Measurements from ENCODE around the gene TNIP2. TPM values are rescaled to one million over a fixed set of nuclear protein-coding genes. Genes with fewer than 3 reads are reported as not detected.

Gene TNIP2
- total and polyA plus RNA-seq, 2 donors (not counting 1 experiment from before 2014, with no cell fraction given): 47.6 to 71.9 TPM

- peaks cover 12 to 59% of the 10 kb centered on the region in 2 experiments for H3K36me3 ChIP-seq (replicated peaks in 1 of 2; ENCODE audit: control extremely low read depth in 1 of 2, control insufficient read depth in 1 of 2, extremely low read depth in 1 of 2, insufficient read depth in 2 of 2, low read length in 1 of 2)
- Mint-ChIP-seq H3K4me3 (no peak overlapping the region), H3K27me3 (no peaks in the 10 kb centered on the region), H3K4me1 (peaks cover 35% of the 10 kb centered on the region), H3K27ac (no peak overlapping the region), H3K9me3 (ENCODE audit: insufficient read depth) (no peaks in the 10 kb centered on the region)
- H3K4me1 ChIP-seq (ENCODE audit: control insufficient read depth in 2 of 2, insufficient read depth in 2 of 2, low read length in 2 of 2): peaks cover 27 to 32% of the 10 kb centered on the region in 2 donors
- DNase-seq (no peak), ATAC-seq (ENCODE audit: low read depth) (no peak)
- H2AFZ ChIP-seq (ENCODE audit: insufficient read depth, low read depth, low read length, poor library complexity, severe bottlenecking): no peak overlapping the region
- no peaks in the 10 kb centered on the region for H3K27me3 ChIP-seq (replicated peaks in 1 of 4; ENCODE audit: control extremely low read depth in 1 of 4, control insufficient read depth in 3 of 4, insufficient read depth in 4 of 4, low read length in 3 of 4)
- H3K27ac ChIP-seq (ENCODE audit: low read length in 2 of 2): no peak overlapping the region
- 100% methylated on average over 5 of the region's 8 CpGs for WGBS (ENCODE audit: insufficient coverage)
- H4K20me1 ChIP-seq (ENCODE audit: control insufficient read depth, insufficient read depth, low read length, poor library complexity, severe bottlenecking): no peaks in the 10 kb centered on the region
- ChIA-PET CTCF (interaction anchor here (0.8 to 1.3 kb wide), 2 partner anchors 8 to 17 kb away, joined by 3 read pairs; no protein-coding TSS in a partner anchor), POLR2A (no interaction called here)
- intact Hi-C loops (cut with micrococcal nuclease): no loop called here
- no peak overlapping the region for H3K9ac ChIP-seq (ENCODE audit: low read length)
- no peak overlapping the region for H3K4me3 ChIP-seq (ENCODE audit: control extremely low read depth in 1 of 5, extremely low read depth in 1 of 5, insufficient read depth in 1 of 5, low read depth in 2 of 5, low read length in 4 of 5)
- no peak overlapping the region for H3K4me2 ChIP-seq (replicated peaks; ENCODE audit: low read depth, low read length, poor library complexity, severe bottlenecking)
- no peaks in the 10 kb centered on the region for H3K9me3 ChIP-seq (ENCODE audit: control extremely low read depth in 1 of 3, control insufficient read depth in 2 of 3, insufficient read depth in 1 of 3, low read length in 2 of 3)
- H3K79me2 ChIP-seq (ENCODE audit: control insufficient read depth, insufficient read depth, low read length): peaks cover 25% of the 10 kb centered on the region
- TF ChIP-seq EZH2 (IDR thresholded peaks at IDR 0.05; ENCODE audit: borderline replicate concordance, insufficient read depth, low read depth, low read length, poor library complexity, severe bottlenecking): no peak
- TF ChIP-seq CTCF (IDR thresholded peaks at IDR 0.05): no peak
These were observed 56.1 kb downstream of the TNIP2 start for GRCh38 chr4:2700031-2700430.

GRCh38 chr4:2699534-2699933 is 56.6 kb downstream of the TNIP2 start:
- ATAC-seq (ENCODE audit: low read depth): no peak
- WGBS (ENCODE audit: insufficient coverage): 90% methylated on average over 5 of the region's 7 CpGs
- H3K27ac ChIP-seq (ENCODE audit: low read length in 2 of 2): no peak overlapping the region
- no peak overlapping the region for H2AFZ ChIP-seq (ENCODE audit: insufficient read depth, low read depth, low read length, poor library complexity, severe bottlenecking)
- Mint-ChIP-seq H3K9me3 (ENCODE audit: insufficient read depth) (no peaks in the 10 kb centered on the region), H3K27me3 (no peaks in the 10 kb centered on the region), H3K4me3 (no peak overlapping the region), H3K4me1 (peaks cover 40% of the 10 kb centered on the region), H3K27ac (peak overlapping the region; percentile 63)
- CTCF ChIA-PET: interaction anchor here (1.3 kb wide), 1 partner anchor 8 kb away, joined by 3 read pairs; no protein-coding TSS in a partner anchor
- intact Hi-C loops (cut with micrococcal nuclease): loop anchor here (5.0 to 10.0 kb wide), 3 partner anchors 148 to 435 kb away; partner anchors contain the start of gene MXD4
- H3K36me3 ChIP-seq (replicated peaks in 1 of 2; ENCODE audit: control extremely low read depth in 1 of 2, control insufficient read depth in 1 of 2, extremely low read depth in 1 of 2, insufficient read depth in 2 of 2, low read length in 1 of 2): peaks cover 15 to 62% of the 10 kb centered on the region in 2 experiments
- H3K79me2 ChIP-seq (ENCODE audit: control insufficient read depth, insufficient read depth, low read length): peaks cover 28% of the 10 kb centered on the region
- POLR2A ChIA-PET: no interaction called here
- TF ChIP-seq CTCF (IDR thresholded peaks at IDR 0.05): no peak
- no peak for TF ChIP-seq EZH2 (IDR thresholded peaks at IDR 0.05; ENCODE audit: borderline replicate concordance, insufficient read depth, low read depth, low read length, poor library complexity, severe bottlenecking)
- no peak overlapping the region for H3K9ac ChIP-seq (ENCODE audit: low read length)
- H4K20me1 ChIP-seq (ENCODE audit: control insufficient read depth, insufficient read depth, low read length, poor library complexity, severe bottlenecking): no peaks in the 10 kb centered on the region
- H3K9me3 ChIP-seq (ENCODE audit: control extremely low read depth in 1 of 3, control insufficient read depth in 2 of 3, insufficient read depth in 1 of 3, low read length in 2 of 3): no peaks in the 10 kb centered on the region
- H3K4me1 ChIP-seq (ENCODE audit: control insufficient read depth in 2 of 2, insufficient read depth in 2 of 2, low read length in 2 of 2): peaks cover 32 to 37% of the 10 kb centered on the region in 2 donors
- DNase-seq: no peak
- H3K4me2 ChIP-seq (replicated peaks; ENCODE audit: low read depth, low read length, poor library complexity, severe bottlenecking): no peak overlapping the region
- H3K27me3 ChIP-seq (replicated peaks in 1 of 4; ENCODE audit: control extremely low read depth in 1 of 4, control insufficient read depth in 3 of 4, insufficient read depth in 4 of 4, low read length in 3 of 4): no peaks in the 10 kb centered on the region
- no peak overlapping the region for H3K4me3 ChIP-seq (ENCODE audit: control extremely low read depth in 1 of 5, extremely low read depth in 1 of 5, insufficient read depth in 1 of 5, low read depth in 2 of 5, low read length in 4 of 5)
